Myocyte (in vitro differentiated cells): ENCODE data around the gene ZNF579. TPM values are rescaled to one million over a fixed set of nuclear protein-coding genes. Genes with fewer than 3 reads are reported as not detected.
"Not testable (repeated sequence)": the region's sequence is repeated elsewhere in the genome, so short reads cannot be mapped to it uniquely, and the experiment has no call there.

ENCODE experiments used
- DNase-seq: peaks from one replicate; pipeline ENCODE4 v3.0.0-alpha.2; 2012; ENCODE audit warnings: low read depth
- total RNA-seq: library from RNA; depleted of rRNA; stranded (reverse); fragments of >200 nt; gene quantifications from 2 replicates; pipeline ENCODE4 v1.2.3, GENCODE V29; 2014

ZNF579 gene
- total RNA-seq, 1 donor from 2014 or later = 13.3 TPM

DNA sequence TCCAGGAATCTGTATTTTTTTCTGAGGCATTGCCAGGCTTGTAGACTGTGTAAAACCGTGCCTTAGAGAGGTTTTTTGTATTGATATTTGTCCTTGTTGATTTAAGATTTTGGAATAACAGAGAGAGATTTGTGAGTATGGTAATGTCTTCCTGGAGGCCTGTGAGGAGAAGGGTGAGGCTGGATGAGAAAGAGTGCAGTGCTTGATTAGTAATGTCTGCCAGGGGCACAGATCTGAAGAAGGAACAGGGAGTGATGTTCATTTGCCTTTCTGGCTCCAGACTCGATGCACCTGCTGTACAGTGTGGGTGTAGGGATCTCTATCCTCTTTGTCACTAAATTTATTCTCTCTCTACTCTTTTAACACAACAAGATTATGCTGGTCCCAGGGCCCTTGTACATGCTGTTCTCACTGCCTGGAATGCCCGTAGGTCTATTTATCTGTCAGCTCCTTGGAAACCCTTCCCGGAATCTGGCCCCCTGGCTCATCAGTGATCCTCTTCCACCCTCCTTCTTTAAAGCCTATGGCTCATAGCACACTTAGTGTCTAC lies 14.4 kb upstream of the ZNF579 start:
- peak; percentile 34 for DNase-seq

DNA sequence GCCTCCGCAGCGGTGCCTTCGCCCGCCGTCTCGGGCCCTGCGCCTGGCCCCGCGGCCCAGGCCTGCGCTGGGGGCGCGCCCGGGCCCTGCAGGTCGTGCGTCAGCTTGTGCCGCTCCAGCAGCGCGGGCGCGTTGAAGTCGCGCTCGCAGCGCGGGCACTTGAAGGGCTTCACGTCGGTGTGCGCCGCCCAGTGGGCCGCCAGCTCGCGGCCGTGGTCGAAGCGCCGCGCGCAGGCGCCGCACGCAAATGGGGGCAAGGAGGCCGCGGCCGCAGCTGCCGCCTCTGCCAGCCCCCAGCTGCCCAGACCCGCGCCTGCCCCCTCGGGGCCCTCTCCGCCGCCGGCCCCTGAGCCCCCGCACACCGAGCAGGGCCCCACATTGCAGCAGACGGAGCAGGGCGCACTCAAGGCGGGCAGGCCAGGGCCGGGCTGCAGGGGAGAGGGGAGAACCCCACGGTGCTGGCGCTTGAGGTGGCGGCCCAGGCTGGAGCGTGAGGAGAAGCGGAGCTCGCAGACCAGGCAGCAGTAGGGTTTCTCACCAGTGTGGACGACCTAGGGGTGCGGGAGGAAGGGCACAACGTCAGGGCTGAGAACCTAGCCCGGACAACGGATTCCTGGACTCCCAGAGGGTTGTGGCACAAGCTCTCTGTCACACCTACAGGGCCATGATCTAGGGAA lies 12.6 kb upstream of the ZNF579 start:
- DNase-seq = no peak

DNA sequence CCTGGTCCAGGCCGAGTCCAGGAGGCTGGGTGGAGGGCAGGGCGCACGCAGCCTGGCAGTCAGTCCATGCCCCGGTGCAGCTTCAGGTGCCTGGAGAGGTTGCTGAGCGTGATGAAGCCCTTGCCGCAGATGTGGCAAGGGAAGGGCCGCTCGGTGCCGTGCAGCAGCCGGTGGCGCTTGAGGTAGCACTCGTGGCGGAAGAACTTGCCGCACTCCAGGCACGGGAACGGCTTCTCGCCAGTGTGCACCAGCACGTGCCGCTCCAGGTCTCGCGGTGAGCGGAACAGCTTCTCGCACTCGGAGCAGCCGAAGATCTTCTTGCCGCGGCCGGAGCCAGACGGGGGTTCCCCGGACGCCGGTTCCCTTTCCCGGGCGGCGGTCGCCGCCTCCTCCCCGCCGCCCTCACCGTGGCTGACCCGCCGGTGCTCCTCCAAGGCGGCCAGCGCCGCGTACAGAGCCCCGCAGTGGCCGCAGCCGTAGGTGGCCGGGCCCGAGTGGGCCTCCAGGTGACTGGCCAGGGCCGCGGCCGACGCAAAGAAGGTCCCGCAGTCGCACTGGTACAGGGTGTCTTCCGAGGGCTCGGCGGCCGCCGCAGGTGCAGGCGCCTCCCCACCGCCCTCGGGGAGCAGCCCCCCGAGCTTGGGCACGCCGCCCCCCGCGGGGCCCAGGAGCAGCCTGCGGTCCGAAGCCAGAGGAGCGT lies 11.9 kb upstream of the ZNF579 start:
- DNase-seq = no peak

DNA sequence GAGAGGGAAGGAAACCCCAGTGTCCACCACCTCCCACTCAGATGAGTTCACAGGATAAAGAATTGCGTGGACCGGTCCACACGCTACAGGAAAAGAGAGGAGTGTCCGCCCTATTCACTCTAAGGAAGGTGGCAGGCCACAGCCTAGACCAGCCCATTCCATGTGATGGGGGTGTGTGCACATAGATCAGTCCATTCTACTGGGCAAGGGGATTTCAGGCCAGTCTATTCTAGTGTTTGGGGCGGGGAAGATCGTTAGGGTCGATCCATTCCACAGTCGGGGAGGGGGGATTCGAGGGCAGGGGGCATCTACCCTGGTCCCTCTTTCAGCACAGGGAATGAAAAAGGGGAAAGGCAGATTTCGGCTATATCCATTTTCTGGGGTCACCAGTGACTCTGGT lies 10.9 kb upstream of the ZNF579 start:
- no peak for DNase-seq

DNA sequence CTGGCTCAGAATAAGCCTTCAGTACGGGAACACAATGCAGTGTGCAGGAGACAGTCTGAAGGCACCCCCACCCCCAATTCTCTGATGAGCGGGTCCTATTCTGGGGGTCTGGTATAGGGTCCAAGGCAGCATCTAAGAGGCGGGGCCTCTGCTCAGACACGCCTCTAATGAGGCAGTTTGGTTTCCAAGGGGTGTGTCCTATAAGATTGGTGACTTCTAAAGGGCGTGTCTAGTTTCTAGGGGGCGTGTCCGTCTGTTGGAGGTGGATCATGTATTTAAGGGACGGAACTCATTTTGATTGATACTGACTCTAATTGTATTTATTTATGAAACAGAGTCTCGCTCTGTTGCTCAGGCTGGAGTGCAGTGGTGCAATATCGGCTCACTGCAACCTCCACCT lies 10.0 kb upstream of the ZNF579 start:
- no peak for DNase-seq

DNA sequence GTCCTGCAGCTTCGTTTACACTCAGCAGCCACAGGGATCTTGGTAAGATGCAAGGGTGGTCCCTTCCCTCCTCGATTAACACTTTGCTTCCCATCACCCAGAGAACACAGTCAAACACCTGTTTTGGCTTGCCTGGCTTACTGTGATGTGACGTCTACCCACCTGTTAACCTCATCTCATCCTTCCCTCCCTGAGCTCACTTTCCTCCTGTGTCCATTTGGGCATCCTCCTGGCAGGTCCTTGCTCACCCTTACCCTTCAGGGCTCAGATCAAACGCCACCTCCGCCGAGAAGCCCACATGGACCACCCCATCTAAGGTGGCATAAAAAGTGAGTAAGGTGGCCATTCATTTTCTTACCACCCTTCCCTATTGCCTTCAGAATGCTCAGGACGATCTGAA lies 9.5 kb upstream of the ZNF579 start:
- DNase-seq = no peak

DNA sequence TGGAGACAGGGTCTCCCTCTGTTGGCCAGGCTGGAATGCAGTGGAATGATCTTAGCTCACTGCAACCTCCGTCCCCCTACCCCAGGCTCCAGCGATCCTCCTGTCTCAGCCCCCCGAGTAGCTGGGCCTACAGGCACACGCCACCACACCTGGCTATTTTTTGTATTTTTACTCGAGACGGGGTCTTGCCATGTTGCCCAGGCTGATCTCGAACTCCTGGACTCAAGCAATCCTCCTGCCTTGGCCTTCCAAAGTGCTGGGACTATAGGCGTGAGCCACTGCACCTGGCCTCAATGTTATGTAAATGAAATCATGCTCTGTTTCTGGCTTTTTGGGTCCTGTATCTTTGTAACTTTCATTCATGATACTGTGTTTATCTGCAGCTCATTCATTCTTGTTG lies 8.1 kb upstream of the ZNF579 start:
- DNase-seq = no peak

DNA sequence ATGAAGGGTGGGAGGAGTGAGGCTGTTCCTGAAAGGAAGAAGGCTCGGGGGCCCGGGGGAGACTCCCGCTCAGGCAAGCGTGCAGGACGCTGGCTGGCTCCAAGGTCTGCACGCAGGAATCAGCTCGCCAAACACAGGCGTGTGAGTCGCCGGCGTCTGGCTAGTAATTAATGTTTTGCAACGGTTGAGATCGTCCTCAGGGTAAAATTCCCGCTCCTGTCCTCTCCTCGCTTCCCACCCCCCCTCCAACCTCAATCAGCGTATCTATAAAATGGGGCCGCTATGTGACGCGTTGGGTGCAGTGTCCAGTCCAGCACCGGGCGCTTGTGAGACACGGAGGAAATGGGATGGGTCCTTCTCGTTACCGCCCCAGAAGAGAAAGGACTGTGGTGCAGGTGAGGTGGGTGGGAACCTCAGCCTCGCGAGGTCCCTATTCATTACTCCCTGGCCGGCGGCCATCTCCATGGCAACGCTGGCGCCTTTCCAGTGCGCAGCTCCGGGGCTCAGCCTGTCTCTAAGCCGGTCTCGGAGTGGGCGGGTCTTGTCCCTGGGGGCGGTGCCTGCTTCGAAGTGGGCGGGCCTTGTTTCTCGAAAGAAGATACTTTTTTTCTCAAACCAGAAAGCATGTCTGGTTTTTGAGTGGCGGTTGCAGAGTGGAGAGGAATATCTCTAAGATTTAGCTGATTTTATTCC lies 6.5 kb upstream of the ZNF579 start:
- DNase-seq = peak; percentile 78

DNA sequence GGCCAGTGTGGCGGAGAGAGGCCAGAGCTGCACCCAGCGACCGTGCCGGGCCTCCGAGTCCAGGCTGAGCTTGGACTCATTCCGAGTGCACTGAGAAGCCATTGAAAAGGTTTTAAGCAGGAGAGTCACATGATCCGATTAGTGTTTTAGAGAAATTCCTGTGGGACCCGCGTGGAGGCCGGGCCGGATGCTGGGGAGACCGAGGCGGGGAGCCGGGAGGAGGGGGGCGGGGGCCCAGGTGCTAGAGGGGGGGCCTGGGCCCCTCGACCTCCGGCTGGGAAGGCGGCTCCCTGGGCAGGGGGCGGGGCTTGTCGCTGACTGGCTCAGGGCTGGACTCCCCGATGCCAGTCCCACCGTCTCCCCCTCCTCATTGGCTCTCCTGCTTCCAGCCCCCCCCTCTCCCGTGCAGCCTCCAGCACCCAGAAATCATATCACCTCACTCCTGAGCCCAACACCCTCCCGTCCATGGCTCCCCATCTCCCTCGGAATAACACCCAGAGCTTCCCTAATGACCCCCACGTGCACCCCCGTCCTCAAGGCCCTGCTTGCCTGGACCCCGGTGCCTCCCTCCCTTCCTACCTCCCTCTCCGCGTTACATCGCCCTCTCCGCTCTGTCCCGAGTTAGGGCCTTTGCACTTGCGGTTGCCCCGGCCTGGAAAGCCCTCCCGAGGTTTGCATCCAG lies 5.2 kb upstream of the ZNF579 start:
- peak; percentile 49 for DNase-seq

DNA sequence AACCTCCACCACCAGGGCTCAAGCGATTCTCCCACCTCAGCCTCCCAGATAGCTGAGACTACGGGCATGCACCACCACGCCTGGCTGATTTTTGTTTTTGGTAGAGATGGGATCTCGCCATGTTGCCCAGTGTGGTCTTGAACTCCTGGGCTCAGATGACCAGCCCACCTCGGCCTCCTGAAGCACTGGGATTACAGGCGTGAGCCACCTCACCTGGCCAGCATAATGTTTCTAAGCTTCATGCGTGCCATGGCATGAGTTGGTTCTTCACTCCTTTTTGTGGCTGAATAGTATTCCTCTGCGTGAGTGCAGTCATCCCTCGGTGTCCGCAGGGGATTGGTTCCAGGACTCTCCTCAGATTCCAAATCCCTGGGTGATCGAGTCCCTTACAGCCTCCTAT lies 4.2 kb upstream of the ZNF579 start:
- DNase-seq = no peak

DNA sequence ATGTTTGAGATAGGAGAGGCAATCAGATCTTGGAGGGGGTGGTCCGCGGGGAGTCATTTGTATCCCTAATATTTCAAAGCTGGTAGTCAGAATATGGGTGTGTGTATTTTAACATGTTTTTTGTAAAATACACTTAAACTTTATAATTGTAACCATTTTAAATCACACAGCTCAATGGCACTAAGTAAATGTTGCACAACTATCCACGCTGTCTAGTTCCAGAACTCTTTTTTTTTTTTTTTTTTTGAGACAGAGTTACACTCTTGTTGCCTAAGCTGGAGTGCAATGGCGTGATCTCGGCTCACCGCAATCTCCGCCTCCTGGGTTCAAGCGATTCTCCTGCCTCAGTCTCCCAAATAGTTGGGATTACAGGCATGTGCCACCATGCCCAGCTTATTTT lies 3.2 kb upstream of the ZNF579 start:
- DNase-seq = not testable (repeated sequence)

DNA sequence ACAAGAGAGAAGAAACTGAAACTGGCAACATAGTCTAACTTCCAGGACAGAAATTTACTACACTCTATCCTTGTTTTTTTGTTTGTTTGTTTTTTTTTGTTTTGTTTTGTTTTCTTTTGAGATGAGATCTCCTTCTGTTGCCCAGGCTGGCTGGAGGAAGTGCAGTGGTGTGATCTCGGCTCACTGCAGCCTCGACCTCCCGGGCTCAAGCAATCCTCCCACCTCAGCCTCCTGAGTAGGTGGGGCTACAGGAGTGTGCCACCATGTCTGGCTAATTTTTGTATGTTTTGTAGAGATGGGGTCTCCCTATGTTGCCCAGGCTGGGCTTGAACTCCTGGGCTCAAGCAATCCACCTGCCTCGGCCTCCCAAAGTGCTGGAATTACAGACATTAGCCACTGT lies 1.6 kb upstream of the ZNF579 start:
- DNase-seq = not testable (repeated sequence)

DNA sequence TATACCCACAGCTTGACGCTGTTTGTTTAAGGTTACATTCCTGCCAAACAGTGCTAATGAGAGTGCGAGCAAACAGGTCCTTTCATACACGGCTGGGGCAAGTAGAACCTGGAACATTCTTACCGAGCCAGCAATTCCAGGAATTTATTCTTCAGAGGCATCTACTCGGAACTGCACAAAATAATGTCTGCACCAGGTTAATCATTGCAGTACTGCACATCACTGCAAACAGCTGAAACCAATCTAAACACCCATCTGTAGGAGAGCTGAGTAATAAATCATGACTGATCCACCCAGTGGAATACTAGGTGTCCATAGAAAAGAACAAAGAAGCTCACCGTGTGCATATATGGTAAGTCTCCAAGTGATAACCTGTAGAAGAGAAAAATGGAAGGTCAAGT lies 1.2 kb upstream of the ZNF579 start:
- no peak for DNase-seq

DNA sequence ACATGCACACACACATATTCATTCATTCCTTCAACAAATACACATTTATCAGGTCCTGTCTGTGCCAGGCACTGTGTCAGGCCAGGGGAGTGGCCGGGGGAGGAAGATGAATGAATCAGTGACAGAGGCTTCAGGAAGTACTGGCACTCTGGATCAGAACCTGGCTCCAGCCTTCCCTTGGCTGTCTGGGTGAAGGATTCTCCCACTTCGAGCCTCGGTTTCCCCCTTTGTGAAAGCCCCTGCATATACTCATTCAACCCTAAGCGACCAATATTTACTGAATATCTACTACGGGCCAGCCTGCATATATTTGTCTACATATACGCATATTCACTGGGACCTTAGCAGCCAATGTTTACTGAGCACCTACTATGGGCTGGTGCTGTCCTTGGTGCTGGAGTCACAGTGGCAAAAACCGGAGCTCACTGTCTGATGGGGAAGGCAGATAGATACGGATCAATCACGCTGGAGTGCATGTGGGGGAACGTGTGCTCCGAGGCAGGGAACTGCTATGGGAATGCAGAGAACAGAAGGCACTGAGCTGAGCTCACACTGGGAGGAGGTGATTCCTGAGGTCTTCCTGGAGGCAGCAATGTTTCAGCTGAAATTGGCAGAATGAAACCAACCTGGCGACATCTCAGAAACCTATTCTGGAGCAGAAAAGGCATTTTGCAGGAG lies 636 bp upstream of the ZNF579 start:
- DNase-seq = no peak

DNA sequence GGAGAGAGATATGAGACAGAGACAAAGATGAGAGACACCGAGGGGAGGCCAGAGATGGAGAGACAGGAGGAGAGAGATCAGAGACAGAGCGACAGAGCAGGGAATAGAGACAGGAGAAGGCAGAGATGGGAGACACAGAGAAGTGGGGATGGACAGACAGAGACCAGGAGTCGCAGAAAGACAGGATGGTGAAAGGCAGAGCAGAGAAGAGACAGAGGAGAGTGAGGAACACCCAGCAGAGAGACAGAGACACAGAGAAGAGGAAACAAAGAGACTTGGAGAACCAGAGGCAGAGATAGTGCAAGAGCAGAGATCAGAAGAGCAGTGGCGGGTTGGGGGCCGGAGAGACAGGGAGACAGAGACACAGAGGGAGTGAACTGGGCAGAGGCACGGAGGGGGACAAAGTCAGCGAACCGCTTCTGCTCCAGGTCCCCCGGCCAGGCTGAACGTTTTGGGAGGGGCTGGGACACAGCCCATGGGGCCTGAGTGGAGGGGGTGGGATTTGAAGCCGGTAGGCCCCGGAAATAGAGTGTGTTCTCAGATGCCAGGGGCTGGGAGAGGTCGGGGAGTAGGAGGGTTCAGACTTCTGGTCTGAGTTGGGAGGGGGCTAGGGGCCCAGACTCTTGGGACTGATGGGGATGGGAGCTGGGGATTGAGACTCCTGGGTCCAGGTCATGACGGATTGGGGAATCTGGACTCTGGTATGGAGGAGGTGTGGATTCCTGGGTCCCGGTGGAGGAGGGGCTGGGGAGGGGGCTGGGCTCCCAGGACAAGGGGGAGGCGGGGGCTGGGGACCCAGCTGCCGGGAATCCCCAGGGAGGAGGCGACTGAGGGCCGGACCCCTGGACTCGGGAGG lies 654 bp downstream of the ZNF579 start:
- peak; percentile 60 for DNase-seq

DNA sequence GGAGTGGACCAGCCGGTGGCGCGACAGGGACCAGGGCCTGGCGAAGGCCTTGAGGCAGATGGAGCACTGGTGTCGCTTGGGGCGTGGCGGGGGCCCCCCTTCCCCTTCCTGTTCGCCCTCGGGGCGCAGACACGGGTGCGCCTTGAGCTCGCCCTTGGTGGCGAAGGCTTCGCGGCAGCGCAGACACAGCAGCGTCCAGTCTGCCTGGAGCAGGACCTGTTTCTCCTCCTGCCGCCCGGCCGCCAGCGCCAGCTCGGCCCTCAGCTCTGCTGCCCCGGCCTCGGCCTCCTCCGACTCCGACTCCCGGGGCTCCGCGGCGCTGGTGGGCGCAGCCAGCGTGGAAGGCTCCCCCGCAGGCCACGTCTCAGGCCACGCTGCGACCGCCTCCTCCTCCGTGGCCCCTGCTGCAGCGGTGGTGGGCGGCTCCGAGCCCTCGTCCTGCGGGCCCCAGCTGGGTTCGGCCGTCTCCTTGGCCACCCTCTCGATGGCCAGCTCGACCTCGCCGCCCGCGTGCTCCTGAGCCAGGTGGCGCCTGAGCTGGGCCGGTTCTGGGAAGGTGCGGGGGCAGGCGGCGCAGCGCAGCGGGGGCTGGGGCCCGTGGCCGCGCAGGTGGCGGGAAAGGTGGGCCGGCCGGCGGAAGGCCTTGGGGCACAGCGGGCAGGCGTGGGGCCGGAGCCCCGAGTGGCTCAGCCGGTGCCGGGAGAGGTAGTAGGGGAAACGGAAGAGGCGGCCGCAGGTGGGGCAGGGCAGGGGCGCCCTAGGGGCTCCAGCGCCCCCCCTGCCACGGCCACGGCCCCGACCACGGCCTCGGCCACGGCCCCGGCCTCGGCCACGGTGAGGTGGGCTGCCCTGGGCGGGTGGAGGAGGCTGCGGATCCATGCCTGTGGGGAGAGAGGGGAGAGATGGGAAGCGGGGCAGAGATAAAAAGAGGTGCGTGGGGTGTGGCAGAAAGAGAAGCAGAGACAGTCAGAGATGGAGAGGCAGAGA lies 1.6 kb downstream of the ZNF579 start:
- no peak for DNase-seq

DNA sequence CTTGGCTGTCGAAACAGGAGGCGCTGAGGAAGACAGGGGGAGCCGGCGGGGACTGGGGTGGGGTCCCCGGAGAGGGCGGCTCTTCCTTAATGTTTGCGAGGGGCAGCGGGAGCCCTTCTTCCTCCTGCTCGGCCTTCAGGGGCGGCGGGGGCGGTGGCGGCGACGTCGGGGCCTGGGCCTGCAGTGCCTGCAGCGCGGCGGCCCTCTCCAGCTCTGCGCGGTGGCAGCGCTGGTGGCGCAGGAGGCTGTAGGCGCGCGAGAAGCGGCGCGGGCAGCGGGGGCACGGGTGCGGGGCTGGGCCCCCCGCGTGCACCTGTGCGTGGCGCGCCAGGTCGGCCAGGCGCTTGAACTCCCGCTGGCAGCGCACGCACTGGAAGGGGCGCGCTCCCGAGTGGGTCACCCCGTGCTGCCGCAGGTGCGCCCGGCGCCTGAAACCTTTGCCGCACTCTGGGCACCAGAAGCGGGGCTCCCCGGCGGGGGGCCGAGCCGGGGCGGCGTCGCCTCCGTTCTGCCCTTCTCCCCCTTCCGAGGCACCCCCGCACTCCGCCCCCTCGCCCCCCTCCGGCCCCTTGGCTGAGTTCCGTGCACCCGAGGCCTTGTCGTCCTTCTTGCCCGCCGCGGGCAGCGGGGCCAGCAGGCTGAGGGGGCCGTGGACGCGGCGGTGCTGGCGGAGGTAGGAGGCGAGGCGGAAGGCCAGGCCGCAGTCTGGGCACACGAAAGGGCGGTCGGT lies 2.5 kb downstream of the ZNF579 start:
- no peak for DNase-seq

DNA sequence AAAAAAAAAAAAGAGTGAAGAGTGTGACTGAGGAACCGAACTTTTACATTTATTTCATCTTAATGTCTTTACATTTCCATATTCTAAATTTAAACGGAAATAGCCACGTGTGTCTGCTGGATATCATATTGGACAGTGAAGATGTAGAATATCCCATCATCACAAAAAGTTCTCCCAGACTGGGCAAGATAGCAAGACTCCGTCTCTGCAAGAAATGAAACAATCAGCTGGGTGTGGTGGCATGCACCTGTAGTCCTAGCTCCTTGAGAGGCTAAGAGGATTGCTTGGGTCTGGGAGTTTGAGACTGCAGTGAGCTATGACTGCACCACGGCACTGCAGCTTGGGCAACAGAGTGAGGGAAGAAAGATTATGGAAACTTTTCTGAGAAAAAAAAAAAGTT lies 3.9 kb downstream of the ZNF579 start:
- DNase-seq = no peak
